HT-29 (cell line): ENCODE results near the gene CCDC73. TPM values are rescaled to one million over a fixed set of nuclear protein-coding genes. Genes with fewer than 3 reads are reported as not detected.
"Not testable (repeated sequence)": the region's sequence is repeated elsewhere in the genome, so short reads cannot be mapped to it uniquely, and the experiment has no call there.

Experiments used
- DNase-seq: peaks from one replicate; pipeline ENCODE4 v3.0.0-alpha.2; 2015; ENCODE audit warnings: low spot score
- total RNA-seq: library from RNA; depleted of rRNA; stranded (reverse); fragments of >200 nt; shearing (Covaris generic); gene quantifications from 2 replicates; pipeline ENCODE4 v1.2.3, GENCODE V29; 2014

The CCDC73 gene
- total RNA-seq, 1 experiment from 2014 or later = not detected

DNA sequence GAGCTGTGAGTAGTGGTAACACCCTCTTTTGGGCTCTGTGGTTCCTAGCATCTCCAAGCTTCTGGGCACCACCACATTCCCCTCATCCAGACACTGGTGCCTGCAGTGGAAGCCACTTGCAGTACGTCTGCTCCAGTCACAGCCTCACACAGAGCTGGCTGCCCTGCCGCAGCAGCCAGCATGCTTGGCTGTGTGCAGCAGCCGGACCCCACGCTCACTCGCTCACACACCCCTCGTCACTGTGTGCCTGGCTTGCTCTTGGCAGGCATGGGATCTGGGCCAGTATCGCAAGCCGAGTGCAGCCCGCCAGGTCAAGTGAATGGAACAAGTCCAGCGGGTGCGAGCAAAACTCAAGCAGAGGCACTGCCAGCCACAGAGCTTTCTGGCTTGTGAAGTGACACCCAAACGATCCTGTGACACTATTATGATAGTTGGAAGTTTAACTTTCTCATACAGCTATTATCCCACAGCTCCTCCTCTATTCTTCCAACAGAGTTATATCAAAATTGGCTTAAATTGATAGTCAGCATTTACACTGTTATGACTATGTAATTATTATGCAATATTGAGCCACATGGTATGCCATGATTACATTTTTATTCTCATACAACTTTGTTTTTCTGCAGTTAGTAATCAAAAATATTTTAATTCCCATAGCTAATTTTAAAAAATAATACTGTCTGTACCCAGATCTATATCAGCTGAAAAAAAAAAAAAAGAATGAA, 89.0 kb downstream of the CCDC73 start:
- no peak for DNase-seq

DNA sequence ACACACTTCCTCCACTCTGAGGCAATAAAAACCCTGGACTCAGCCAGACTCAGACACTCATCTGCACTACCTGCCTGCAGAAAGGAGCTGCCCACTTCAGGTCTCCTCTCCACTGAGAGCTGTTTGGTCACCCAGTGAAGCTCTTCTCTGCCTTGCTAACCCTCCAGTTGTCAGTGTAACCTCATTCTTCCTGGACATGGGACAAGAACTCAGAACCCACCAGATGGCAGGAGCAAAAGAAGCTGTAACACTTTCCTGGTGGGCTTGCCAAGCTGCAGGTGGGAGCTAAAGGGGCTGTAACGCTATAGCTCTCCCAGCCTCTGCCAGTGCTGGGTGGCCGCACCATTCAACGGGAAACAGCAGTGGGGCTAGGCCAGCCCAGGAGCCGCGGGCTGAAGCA, 89.7 kb downstream of the CCDC73 start:
- no peak for DNase-seq

DNA sequence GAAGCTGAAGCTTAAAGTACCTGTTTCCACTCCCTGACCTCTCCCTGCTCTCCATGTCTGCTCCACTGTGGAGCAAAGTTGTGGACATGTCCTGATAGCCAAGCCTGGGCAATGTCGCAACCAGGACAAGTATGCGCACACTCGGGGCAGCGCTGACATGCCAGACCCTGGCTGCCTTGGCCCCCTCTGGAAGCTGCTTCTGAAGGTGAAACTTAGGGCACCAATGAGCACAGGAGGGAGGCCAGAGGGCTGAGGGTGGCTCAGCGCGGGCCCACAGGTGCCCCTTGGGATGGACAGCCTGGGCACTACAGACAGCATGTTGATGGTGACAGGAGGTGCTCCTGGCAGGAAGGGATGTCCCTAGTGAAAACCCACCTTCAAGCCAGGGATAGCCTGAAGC, 90.2 kb downstream of the CCDC73 start:
- no peak for DNase-seq

DNA sequence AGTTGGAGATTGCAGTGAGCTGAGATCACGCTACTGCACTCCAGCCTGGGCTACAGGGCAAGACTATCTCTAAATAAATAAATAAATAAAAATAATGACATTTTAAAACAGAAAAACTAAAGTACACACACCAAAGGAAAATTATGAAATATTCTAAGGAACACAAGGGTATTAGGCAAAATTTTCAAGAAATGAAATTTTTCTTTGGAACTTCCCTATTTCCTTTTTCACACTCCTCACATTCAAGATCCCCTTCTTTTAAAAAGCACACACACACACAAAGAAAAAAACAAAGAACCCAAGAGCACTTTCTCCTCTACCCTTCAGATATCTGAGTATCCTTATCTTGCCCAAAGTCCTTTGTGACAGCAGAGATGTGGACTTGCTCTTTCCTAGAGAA, 92.8 kb downstream of the CCDC73 start:
- DNase-seq = no peak

DNA sequence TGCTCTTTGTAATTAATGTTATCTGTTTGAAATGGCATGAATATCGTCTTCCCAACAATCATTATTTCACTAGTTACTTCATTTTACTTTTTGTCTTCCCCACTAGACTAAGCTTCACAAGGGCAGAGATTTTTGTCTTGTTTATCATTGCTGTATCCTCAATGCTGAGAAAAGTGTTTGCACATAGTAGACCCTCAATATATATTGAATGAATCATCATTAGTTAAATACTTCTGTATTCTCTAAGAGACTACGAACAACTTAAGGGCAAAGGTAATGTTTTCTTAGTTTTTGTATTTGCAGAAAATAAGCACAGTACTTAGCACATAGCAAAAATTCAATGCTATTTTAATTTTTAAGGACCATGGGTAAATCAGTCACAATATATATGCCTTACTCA, 95.9 kb downstream of the CCDC73 start:
- DNase-seq = no peak

DNA sequence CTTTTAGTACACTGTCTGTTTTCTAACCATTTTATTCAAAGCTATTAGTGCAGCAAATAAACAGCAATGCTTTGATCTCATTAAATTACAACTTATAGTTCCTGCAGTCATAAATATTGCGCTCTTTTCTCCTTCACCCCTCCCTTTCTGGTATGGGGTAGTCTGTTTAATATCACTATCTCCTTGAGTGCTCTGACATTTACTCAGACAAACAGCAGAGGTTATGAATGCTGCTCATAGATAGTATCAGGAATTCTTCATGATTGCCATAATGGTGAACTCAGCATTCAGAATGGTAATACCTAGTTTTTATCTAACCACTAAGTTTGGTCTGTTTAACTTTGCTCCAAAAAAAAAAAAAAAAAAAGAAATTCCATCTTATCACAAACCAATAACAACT, 123.4 kb downstream of the CCDC73 start:
- no peak for DNase-seq

DNA sequence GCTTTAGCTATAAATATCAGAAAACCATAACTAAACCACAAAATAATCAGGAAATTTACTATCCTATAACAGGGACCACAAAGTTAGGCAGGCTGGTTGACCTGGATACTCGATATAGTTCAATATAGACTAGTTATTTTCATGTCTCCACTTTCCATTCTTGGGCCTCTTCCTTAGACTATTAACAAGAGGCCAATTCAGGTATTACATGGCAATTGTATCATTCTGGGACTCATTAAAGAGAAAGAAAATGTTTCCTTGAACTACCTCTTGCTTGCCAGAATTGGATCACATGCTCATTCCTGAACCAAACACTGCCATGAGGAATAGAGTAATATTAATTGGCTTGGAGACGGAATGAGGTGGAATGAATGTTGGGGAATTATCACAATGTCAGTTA, 134.8 kb downstream of the CCDC73 start:
- no peak for DNase-seq

DNA sequence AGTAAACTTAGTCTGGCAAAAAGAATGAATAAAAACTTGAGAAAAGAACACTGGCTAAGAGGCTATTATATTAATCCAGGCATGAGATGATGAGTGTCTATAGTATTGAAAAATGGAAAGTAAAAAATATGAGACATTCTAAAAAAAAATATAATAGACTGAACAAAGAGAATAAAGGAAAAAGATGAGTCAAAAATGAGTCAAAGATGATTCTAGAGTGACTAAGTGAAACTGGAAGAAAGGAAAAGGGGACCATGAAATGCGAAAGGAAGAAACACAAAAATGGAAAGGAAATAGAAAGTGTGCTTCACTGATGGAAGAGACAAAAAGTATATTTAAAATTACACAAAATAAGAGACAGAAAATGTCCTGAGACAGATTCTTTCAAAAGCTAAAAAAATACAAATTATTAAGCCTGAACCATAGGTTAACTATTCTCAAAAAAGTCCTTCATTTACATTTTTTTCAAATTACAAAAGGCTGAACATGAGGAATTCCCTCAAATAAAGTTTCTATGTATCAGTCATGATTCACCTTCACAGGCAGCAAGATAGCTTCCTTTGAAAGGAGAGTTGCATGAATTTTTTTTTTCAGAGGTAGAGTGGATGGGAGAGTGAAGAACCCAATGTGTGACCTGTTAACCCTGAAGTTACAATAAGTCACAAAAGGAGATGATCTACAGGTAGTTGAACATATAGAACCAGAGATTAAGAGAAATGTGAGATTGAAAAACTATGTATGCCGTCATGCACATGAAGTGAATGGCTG, 135.6 kb downstream of the CCDC73 start:
- no peak for DNase-seq

DNA sequence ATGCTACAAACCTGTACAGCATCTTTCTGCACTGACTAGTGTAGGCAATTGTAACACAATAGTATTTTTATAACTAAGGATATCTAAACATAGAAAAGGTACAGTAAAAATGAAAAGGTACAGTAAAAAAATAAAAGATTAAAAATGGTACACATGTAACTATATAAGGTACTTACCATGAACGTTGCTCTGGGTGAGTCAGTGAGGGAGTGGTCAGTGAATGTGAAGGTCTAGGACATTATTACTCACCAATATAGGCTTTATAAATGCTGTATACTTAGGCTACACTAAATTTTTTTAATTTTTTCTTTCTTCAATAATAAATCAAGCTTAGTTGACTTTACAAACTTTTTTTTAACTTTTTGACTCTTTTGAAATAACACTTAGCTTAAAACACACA, 150.9 kb downstream of the CCDC73 start:
- DNase-seq = no peak

DNA sequence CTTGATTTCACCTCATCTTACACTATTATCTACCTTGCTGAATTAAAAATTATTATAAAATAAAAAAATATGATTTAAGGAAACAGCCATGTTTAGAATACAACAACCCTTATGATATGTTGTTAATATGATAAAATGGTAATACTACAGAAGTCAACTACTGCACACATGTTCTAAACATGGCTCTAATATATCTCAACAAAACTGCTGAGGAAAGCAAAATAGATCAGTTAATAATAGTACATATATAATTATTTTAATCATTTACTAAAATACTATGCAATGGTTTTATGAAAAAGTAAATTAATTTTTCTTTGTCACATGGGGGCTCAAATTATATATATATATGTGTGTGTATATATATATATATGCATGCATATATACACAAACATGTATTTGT, 153.1 kb downstream of the CCDC73 start:
- DNase-seq = no peak

DNA sequence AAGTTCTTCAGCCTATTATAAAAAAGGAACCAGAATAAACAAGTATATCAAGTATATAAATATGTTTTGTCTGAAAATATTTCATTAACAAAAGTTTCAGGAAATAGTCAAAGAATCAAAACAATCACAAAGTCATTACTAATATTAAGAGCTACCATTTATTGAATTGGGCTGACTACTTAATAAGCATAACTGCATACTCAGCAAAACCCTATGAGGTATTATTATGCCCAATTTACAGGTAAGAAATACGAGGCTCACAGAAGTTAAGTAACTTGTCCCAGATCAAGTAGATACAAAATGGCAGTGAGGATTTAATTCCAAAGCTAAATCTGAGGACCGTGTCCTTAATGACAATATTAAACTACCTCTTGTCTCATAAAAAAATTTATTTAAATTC, 158.6 kb downstream of the CCDC73 start:
- DNase-seq = no peak

DNA sequence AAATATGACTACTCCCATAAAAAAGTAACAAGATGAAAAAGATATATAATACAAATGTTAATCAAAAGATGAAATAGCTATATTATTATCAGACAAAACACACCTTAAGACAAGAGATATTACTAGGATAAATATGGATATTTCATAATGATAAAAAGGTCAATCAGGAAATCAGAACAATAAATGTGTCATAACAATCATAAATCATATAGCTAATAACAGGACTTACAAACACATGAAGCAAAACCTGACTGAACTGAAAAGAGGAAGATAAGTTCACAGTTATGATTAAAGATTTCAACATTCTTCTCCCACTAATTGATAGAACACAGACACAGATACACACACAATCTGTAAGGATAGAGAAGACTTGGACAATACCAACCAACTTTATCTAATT, 163.6 kb downstream of the CCDC73 start:
- peak; percentile 7 for DNase-seq

DNA sequence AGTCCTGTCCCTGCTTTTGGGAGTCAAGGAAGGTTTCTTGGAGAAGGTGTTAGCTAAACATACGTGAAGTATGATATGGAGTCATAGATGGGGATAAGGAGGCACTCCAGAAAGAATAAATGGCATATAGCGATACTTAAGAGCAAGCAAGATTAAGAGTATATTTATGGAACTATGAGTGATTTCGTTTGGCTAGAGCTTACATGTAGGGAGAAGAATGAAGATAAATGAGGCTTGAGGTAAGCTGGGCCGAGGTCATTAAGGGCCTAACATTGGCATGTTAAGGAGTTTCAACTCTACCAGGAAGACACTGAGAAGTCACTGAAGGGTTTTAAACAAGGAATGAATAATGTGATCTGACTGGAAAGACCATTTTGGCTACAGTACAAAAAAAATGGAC, 177.6 kb downstream of the CCDC73 start:
- no peak for DNase-seq

DNA sequence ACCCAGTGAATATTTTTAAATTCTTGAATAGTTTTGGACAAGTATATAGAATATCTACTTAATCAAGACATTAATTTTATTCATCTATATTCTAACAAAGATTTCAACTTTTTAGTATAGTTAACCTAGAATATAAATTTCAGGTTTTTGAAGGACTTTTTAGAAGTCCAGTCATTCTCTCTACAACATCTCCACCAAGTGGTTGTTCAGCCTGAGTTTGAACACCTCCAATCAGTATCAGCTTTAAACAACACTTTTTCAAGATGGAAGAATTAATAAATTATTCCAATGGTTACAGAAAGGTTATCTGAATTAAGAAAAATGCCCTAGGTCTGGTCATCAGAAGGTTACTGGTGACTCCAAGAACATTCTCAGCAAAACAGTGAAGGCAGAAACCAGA, 179.0 kb downstream of the CCDC73 start:
- no peak for DNase-seq

DNA sequence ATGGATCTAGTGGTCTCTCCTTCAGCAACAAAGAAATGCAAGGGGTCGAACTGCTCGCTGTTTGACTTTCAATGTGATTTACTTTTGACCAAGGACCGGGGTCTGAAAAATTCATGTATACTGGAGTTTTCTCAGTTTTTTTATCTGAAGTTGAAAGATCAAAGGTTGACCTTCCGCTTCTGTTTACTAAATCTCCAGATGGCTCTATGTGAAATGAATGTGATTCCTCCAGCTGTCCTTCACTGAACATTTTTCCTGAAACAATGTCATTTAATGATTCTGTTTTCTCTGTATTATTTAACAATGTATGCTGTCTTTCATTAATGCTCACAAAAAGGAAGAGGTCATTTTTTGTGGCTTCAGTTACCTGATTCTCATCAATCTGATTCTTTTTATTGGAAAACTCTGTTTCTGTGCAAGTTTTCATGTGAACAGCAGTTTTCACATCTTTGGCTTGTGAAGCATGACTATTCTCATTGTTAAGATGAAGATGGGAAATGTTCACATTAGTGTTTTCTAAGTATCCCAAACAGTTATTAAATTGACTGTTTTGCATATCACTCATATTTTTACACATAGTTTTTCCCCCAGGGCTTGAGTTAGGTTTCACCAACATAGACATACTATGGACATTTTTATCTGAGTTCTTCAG, 180.8 kb downstream of the CCDC73 start:
- no peak for DNase-seq

DNA sequence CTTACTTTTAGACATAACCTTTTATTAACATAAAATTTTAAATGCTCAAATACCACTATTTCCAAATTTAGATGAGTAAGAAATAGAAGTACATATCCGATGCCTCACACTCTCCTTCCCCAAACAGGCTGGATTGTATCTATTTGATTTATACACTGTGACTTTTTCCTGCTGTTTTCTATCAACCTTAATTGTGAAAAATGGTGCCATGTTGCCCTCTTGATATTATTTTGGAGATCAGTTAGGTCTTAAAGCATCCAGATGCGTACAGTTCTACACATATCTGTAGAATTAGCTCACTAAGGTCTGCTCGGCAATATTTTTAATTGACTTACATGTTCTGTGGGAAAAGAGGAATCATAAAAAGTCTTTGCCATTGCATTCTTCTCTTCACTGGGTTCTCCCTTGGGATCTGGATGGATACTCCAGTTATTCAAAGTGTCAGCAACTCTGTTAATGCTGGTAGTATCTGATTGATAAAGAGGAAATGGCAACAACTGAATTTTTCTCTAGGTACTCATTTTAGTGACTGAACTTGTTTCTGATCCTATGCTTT, 183.6 kb downstream of the CCDC73 start:
- DNase-seq = no peak

DNA sequence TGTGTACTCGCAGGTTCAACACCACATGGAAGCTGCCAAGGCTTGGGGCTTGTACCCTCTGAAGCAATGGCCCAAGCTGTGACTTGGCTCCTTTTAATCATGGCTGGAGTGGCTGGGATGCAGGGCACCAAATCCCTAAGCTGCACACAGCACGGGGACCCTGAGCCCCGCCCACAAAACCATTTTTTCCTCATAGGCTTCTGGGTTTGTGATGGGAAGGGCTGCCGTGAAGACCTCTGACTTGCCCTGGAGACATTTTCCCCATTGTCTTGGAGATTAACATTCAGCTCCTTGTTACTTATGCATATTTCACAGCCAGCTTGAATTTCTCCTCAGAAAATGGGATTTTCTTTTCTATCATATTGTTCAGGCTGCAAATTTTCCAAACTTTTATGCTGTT, 185.6 kb downstream of the CCDC73 start:
- DNase-seq = not testable (repeated sequence)

DNA sequence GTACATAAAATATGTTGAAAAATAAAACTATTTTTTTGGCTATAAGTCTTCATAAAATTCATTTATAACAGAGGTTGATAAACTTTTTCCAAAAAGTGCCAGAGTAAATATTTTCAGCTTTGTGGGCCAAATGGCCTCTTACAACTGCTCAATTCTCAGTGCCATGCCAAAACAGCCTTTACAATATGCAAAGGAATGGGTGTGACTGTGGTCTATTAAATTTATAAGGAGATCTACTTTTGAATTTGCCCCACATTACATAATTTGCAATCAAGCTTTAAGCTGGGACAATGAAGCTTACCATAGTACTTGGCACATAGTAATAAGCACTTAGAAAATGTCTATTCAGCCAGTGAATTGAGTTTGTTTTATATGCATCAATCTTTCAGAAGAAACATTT, 188.2 kb downstream of the CCDC73 start:
- no peak for DNase-seq

DNA sequence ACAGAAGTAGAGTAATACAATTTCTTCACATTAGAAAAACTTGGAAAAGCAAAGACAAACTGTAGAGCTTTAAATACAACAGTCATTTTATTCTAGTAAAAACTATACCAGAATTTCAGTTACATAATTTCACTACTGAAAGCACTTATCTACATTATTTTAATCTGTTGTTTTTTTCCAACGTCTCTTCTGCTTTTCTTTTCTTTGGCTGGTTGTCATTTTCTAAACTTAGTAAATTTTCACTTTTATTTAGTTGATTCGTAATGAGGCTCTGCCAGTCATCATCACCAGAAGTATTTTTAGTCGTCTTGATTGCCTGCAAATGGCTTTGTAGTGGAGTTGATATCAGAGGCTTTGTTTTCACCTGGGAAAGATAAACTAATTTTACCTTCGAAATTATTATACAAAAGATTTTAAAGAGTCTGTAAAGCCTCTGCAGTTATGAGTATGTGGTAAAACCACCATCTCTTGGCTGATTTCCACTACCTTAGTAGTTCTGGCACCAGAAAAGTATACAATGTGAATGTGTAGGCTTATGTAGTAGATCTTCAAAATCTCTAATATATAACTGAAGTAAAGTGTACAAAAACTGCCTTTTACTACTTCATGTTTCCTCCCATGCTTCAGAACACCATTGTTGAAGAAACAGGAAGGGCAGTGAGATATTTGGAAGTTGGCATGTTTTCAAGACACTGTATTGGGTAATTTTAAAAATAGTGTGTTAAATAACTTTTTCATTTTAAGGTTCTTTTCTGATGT, 191.6 kb downstream of the CCDC73 start:
- DNase-seq = no peak

DNA sequence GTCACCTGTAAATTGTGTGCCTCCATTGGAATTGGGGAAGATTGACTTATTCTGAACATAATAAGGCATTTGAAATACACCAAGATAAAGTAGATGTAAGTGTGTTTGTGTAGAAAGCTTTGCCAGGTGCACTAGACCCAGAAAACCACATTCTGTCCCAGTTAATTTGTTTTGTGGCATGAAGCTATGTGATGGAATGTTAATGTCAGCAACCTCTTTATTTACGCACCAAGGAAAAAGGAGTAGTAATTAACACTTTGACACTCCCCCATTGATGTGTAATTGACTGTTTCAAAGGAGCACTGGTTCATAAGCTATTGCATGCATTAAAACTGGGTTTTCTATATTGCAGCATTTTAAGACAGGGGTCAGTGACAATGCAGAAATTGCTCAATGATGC, 196.5 kb downstream of the CCDC73 start:
- DNase-seq = no peak

DNA sequence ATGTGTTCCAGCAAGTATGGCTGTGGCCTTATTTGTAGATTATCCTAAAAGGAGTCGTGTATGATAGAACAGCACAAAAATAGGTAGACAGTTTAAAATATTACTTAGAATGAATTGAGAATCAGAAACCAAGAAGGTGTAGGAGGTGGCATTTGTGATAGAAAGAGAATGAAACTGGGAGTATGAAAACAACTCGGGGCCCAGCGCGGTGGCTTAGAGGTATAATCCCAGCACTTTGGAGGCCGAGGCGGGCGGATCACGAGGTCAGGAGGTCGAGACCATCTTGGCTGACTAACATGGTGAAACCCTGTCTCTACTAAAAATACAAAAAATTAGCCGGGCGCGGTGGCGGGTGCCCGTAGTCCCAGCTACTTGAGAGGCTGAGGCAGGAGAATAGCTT, 198.3 kb downstream of the CCDC73 start:
- not testable (repeated sequence) for DNase-seq

DNA sequence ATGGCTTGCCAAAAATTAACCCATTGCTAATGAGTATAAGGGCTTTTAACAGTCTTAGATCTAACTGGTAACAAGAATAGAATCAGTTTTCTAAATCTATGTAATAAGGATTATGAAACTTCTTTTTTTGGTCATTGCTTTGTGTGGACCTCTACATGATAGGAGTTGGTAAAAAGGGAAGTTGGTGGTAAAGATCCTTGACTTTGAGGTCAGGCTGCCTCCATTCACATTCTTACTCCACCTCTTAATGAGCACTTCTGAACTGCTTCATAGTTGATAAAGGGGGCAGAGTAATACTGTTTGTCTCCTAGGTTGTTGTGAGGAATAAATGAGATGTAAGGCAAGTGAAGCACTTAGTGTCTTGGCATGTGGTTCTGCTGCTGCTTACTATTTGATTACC, 200.2 kb downstream of the CCDC73 start:
- DNase-seq = no peak
